Stimulated activated CD8-positive, alpha-beta memory T cell treated with anti-CD3 and anti-CD28 coated beads, Interleukin-12 subunit alpha, Interleukin-12 subunit beta, amount 100 ng/mL, for 24 hours (primary cell): ENCODE results near the gene SPATA33.

Experiments used
- DNase-seq: peaks from one replicate; pipeline ENCODE4 v3.0.0-alpha.2; 2020; ENCODE audit errors: extremely low read depth

The SPATA33 gene

DNA sequence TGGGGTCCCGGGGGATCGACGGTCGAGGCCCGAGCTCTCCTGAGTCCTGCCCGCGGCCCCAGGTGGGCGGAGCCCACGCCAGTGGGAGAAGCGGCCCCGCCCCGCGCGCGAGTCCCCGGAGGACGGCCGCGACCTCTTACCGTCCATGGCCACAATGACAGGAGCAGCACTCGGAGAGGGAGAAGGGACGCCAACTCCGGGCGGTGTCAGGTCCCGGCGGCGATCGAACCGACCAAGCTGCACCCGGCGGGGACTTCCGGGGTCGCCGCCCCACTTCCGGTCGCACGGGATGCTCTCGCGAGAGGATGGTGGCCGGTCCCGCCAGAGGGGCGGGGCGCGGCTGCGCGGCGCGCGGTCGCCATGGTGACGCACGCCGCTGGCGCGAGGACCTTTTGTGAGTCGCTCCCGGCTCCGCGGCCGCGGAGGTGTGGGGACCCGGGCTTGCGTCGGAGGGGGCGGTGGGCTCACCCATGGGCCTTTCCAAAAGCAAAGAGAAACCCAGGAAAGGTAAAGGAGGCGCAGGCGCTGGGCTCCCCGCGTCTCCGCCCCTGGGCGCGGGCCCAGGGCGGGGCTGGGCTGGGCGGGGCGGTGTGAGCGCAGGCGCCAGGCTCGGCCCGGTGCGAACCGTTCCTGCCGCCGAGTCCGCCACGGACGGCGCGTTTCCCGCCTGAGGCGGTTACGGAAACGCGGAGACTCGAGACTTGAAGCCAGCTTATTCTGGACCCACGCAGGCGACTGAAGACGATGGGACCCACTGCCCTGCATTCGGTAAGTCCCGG is at the start of gene SPATA33, which contains the start of gene CHMP1A:
SPATA33 (plus strand) TSS at position 395 of the 779 bp plus-strand sequence; CDS start at position 471, 76 bp downstream.
CHMP1A (minus strand) TSS at position 267 of the 779 bp plus-strand sequence; CDS start at position 147, 120 bp downstream.
- DNase-seq = peak; percentile 81

DNA sequence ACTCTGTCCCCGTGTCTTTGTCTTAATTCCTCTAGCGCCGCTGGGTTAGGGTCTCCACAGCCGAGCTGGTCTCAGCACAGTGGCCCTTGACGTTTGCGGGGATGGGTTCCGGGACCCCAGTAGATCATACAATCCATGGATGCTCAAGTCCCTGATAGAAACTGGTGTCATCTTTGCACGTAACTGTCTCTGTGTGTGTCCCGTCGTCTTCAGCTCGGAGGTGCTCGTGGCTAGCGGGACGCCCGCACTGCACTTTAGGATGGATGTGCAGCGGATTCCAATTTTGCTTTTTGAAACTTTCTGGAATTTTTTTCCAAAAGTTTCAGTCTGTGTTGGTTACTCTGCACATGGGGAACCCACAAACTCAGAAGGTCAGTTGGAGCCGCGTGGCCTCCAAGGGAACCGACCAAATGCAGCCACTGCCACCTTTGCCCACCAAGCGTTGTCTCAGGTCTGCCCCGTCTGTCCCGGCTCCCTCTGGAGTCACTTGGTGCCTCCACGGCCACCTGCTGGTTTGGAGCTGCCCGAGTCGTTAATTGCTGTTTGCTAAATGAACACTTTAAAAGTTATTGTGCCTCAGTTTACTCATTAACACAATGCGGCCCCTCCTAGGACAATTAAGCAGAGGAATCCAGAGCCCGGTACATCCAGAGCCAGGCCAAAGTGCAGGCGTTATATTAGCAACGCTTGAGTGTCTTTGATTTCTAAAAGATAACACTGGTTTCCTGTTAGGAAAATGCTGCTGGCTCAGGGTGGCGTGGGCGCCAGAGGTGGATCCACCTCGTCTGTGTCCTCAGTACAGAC is 49.5 kb upstream of the SPATA33 start:
- no peak for DNase-seq

DNA sequence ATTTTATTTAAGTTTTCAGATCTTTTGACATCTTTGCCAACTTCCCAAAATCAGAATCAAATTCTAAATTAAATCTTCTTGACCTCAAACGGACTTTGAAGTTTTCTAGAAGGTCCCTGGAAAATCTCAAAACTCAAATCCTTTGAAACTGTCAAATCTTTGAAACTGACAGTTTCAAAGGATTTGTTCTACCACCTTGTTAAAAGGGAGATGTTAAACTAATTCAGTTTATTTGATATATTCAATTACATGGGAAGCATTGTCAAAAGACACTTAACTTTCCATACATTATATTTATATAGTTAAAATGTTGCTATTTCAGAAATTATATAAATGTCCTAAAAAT is 47.6 kb upstream of the SPATA33 start:
- DNase-seq = no peak

DNA sequence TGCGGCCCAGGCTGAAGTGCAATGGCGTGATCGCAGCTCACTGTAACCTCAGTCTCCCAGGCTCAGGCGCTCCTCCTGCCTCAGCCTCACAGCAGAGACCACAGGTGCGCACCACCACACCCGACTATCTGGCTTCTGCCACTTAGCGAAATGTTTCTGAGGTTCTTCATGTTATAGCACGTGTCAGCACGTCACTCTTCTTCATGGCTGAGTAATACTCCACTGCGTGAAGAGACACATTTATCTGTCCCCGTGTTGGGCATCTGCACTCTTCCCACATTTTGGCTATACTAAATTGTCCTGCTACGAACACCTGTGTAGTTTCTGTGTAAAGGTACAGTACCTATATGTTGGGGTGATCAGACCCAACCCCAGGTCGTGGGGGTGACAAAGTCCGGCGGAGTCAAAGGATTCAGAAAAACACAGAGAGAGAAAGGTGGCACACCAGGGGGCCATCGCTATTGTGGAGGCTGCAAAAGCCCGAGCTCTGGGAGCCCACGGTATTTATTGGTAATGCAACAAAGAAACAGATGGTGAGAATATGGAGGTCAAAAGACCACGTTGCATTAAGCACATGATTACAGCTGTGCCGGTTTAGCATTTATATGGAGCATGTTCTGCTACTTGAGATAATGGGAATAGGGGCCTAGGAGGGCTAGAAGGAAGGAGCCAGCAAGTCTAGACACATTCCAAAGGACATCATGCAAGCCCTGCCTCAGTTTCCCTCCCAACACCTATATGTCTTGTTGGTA is 45.0 kb upstream of the SPATA33 start:
- no peak for DNase-seq

DNA sequence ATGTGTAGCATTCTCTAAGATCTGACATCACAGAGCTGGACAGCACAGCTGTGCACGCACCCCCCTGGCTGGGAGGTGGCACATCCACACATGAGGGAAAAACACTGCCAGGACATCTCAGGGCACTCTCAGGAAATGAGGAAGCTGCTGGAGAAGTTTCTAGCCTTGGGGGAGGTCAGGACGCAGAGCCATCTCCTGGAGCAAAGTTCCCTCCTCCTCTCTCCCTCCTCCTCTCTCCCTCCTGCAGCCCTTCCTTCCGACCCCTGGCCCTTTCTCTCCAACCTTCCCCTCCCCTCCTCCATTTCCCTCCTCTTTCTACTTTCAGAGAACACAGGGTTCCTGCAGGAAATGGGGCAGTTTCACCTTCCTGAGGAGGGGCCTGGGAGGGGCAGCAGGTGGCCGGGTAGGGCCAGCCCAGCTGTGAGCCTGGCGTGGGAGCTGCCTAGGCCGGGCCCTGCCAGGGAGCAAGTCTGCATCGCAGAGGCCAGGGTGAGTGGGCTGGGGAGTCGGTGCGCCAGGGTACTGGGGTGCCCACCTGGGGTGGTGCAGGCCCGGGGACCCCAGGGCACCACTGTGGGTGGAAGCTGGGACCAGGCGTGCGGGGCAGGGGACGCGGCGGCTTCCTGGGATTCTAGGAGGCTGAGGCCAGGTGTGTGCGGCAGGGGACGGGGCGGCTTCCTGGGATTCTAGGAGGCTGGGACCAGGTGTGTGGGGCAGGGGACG is 44.2 kb upstream of the SPATA33 start, which contains the start of gene DPEP1:
DPEP1 (plus strand) TSS at position 412 of the 723 bp plus-strand sequence. CDS start 16,769 bp downstream, outside the sequence.
- no peak for DNase-seq

DNA sequence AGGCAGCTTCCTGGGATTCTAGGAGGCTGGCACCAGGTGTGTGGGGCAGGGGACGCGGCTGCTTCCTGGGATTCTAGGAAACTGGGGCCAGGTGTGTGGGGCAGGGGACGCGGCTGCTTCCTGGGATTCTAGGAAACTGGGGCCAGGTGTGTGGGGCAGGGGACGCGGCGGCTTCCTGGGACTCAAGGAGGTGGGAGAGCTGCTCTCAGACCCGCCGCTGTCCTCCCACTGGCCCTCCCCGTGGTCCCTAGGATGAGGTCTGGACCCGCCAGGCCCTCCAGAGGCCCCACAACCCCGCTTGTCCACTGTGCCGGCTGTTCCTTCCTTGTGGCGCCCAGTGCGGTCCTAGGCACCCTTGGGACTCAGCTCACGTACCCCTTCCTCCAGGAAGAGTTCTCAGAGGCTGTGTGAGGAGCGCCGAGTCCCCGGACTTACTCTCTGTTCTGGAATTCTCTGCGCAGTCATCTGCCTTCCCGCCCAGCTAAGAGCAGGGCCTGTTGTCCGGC is 43.6 kb upstream of the SPATA33 start:
- no peak for DNase-seq

DNA sequence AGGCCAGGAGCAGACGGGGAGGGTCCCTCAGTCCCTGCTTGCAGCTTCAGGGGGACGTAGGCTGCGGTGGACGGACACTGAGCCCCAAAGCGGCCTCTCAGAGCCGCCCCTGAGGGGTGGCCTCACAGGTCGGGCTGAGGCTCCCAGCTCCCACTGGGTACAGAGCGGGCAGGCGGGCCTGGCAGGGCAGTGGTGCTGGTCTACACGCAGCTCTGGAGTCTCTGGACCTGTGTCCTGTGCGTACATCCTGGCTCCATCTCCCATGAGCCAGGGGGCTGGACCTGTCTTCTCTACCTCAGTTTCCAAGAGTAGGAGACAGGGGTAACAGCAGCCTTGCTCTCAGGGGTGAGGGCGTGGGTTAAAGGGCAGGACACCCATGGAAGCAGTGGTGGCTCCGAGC is 42.5 kb upstream of the SPATA33 start:
- DNase-seq = no peak

DNA sequence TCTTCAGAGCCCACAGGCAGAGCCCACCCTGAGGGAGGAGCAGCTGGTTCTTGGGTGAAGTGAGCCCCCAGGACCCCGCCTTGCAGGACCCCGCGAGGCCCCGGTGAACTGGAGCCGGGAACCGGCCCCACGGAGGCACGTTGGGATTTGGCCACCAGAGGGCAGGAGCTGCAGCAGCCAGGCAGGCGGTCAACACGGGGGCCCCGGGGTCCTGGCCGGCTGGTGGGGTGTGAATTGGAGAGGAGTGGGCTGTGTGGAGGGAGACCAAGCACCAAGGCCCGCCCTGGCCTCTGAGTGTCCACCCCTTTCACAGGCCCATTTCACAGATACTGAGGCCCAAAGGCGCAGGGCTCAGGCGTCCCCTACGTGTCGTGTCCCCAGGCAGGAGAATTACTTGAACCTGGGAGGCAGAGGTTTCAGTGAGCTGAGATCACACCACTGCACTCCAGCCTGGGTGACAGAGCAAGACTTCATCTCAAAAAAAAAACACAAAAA is 42.0 kb upstream of the SPATA33 start:
- no peak for DNase-seq

DNA sequence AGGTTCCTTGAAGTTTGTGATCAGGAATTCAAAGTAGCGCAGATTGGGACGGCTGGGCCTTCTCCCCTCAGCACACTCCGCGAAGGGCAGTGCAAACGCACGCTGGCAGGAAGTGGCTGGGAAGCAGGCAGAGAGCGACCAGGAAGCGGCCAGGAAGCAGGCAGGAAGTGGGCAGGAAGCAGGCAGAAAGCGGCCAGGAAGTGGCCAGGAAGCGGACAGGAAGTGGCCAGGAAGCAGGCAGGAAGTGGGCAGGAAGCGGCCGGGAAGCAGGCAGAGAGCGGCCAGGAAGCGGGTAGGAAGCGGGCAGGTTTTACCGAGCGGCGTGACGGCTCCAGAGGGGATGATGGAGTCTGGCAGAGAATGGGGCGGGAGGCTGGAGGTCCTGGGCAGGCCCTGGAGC is 41.0 kb upstream of the SPATA33 start:
- DNase-seq = no peak

DNA sequence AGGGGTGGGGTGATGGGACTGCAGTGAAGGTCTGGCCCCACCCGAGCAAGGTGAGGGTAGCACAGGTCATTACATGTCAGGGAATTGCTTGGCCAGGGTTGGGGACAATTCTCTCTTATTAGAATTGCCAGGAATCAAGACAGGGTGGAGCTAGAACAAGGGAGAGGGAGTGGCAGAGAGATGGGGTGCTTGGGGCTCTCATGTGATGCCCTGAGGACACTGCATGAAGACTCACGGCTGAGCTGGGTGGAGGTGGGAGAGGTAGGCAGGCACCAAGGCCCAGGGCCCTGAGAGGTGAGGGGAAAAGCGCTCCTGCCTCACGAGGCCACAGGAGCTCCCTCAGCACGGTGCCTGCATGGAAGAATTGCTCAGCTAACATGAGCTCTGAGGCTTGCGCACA is 40.6 kb upstream of the SPATA33 start:
- no peak for DNase-seq

DNA sequence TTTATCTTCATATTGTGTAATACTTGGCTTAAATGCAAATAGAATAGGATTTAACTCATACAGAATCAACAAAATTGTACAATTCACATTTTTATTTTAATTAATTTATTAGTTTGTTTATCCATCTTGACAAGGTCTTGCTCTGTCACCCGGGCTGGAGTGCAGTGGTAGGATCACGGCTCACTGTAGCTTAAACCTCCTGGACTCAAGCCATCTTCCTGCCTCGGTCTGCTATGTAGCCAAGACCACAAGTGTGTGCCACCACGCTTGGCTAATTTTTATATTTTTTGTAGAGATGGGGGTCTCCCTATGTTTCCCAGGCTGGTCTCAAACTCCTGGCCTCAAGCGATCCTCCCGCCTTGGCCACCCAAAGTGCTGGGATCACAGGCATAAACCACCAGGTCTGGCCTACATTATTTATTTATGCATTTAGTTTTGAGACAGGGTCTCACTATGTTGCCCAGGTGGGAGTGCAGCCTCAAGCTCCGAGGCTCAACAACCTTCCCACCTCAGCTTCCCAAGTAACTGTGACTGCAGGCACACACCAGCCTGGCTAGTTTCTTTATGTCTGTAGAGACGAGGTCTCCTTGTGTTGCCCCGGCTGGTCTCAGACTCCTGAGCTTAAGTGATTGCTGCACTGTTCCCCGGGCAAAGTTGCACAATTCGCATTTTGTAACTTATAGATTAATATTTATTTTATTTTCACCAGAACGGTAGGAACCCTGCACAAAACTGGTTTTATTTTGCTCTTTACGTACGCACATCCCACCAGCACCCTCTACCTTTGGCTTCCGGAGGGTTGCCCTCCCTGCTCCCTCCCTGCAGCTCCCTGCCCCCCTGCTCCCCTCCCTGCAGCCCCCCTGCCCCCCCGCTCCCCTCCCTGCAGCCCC is 39.3 kb upstream of the SPATA33 start:
- DNase-seq = no peak

DNA sequence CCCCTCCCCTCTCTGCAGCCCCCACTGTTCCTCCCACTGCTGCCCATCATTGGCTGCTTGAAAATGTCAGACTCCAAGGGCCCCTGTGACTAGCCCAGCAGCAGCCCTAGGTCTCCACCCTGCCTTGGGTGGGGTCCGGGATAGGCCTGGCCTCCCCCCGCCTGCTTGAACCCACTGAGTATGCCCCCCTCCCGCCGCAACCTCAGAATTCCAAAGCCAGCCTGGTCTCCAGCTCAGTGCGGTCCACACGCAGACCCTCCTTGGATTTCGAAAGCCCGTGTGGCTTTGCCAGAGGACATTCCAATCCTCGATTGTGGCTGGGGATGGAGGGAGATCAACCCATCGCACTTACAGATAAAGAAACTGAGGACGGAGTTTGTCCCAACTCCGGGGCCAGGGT is 37.8 kb upstream of the SPATA33 start:
- DNase-seq = no peak

DNA sequence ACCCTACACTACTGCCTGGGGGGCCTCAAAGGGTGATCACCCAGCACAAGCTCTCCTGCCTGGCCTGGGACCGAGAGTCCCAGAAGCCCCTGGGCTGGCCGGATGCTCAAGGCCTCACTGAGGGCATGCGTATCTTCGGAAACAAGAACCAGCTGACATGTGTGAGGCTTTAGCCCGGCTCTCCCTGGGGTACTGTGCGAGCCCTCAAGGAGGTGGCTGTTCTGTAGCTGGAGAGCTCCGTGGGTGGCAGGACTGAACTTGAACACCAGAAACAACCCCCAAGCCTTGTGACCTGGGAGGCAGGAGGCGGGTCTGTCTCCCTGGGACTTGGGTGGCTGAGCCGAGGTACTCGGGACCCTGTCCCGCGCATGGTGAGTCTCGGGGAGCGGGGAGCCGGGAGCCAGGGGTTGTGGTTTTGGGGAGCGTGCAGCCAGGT is 37.2 kb upstream of the SPATA33 start:
- no peak for DNase-seq

DNA sequence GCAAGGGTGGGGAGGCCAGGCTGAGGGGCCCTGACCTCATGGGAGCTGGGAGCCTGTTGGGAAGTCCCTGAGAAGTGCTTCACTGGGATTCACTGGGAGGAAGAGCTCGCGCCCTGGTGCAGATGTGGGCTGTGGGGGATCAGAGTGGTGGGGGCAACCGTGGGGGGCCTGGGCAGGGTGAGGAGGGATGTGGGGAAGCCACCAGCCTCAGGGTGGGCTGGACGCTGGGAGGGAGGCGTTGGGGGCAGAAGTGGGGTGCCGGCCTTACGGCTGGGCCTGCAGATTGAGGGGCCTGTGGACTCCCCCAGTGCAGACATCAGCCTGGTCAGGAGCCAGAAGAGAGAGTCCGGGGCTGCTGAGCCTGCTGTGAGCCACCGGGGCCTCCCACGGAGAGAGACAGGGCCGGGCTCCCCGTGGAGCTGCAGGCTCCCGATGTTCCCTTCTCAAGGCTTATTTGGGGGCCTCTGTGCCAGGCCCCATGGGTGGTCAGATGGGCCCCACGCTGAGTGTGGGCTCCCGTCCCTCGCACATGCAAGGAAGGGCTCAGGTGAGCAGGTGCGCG is 36.4 kb upstream of the SPATA33 start:
- DNase-seq = no peak

DNA sequence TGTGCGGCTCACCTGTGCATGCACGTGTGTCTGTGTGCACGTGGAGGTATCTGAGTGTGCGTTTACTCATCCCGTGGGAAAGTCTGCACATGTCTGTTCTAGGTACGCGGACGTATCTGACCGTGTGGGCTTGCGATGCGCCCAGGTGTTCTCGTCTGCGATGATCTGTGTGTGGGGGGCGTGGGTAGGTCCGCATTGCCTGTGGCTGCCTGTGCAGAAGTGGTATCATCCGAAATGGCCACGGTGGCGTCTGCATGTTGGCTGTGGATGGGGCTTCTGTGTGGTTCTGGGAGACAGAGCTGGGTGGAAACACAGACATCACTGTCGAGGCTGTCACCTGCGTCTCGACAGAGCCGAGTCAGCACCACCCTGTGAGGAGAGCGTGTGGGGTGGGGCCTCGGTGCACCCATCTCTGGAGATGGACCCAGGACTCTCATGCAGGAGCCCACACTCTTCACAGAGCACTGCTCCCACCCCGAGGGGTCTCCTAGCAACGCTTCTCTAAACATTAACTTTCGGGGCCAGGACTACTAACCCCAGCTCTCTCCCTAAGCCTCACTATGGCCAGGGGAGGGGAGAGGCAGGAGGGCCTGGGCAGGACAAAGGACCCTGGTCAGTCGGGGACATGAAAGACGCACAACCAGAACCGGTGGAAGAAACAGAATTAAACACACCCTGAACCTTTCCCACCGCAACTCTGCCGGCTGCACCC is 35.8 kb upstream of the SPATA33 start:
- no peak for DNase-seq

DNA sequence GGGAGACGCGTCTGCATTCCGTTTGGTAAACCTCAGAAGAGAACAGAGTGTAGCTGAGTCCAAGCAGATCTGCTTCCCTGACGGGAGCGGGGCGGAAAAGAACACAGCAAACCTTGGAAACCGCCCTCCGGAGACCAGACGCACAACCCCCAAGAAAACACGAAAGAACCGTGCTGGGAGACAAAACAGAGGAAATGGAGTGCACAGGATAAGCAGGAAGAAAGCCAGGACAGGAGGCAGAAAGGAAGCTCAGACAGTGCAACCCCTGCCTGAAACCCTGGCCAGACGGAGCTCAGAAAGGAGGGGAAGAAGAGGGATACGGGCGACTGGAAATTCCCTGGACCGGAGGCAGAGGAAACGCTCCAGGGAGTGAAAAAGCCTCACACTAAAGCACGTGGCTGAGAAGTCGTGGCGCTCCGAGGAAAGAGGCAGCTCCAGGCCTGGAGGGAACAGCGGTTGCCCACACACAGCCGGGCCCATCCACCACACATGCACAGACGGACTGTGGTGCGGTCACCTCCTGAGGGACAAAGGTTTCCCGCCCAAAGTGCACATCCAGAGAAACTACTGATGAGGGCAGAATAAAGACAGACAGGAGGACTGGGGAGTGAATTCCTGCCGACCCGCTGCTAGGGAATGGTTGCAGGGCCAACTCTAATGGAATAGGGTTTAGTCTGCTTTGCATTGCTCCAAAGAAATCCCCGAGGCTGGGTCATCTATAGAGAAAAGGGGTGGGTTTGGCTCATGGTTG is 34.0 kb upstream of the SPATA33 start:
- DNase-seq = no peak

DNA sequence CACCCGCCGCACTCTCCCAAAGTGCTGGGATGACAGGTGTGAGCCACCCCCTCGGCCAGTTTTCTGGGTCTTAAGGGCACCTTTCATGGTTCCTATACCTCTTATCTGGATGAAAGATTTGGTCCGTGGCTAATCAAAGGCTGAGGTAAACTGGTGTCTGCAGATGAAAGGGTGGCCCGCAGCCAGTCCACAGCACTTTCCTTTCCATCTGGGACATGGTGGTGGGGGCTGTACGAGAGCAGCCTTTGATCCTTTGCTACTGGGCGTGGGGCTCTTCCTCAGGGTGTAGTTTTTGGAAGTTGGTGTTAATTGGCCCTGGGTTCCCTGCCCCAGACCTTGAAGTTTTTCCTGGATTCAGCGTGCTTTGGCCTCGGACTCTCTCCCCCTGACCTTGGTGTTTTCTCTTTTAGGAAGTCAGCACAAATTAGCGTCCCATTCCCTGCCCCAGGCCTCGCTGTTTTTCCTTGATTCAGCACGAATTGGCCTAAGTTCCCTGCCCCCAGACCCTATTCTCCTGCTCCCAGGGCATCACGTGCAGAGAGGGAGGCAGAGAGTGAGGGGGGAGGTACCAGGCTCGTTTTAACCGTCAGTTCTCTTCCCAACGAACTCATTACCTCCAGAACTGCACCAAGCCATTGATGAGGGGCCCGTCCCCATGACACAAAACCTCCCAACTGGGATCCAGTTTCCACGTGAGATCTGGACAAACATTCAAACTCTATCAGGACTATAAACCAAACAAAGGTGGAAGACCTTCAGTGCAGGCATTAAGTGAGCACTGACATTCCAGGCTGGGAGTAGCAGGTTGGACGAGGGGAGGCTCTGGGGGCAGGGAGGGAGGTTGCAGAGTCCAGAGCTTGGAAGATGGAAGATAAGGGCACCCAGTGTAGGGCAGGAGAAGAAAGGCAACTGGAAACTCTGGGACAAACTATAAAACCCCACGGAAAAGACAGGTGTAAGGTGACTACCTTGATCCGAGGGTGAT is 32.6 kb upstream of the SPATA33 start:
- DNase-seq = no peak
